HL-60 (cell line): ENCODE results near the gene CDYL2.

Experiments used
- DNase-seq, 2 experiments: peaks; one replicate each; pipeline ENCODE4 v3.0.0-alpha.2; 2010 to 2020; ENCODE audit warnings: low read depth in 1 of 2, low spot score in 1 of 2
- H3K27ac ChIP-seq: fragments of 250-450 bp; sonication (Bioruptor Pico); replicated peaks from 2 replicates; pipeline ENCODE4 v1.5.1; 2020; ENCODE audit warnings: mild to moderate bottlenecking, moderate library complexity
- H3K27me3 ChIP-seq: fragments of 250-450 bp; sonication (Bioruptor Pico); 2 replicates; pipeline ENCODE4 v1.5.1; 2021; ENCODE audit warnings: mild to moderate bottlenecking, moderate library complexity; ENCODE audit not compliant: insufficient read depth, poor library complexity, severe bottlenecking
- H3K4me3 ChIP-seq: replicated peaks from 2 replicates; pipeline ENCODE4 v1.5.1; 2011; ENCODE audit warnings: mild to moderate bottlenecking, control low read depth, low read length; ENCODE audit not compliant: insufficient read depth
- GABPA ChIP-seq: IDR thresholded peaks from 2 replicates; pipeline ENCODE4 v1.6.1; 2012; ENCODE audit warnings: low read depth
- POLR2AphosphoS5 ChIP-seq: IDR thresholded peaks from 2 replicates; pipeline ENCODE4 v1.6.1; 2012; ENCODE audit warnings: low read depth
- SPI1 ChIP-seq: IDR thresholded peaks from 2 replicates; pipeline ENCODE4 v1.6.1; 2012; ENCODE audit warnings: low read depth, mild to moderate bottlenecking, borderline replicate concordance
- TF ChIP-seq, protein P1 (sequence below): IDR thresholded peaks from one replicate; pipeline ENCODE4 v1.5.1; 2011; ENCODE audit warnings: low read length, control low read depth, inconsistent platforms; ENCODE audit not compliant: insufficient read depth
- TF ChIP-seq, protein P2 (sequence below): IDR thresholded peaks from 2 replicates; pipeline ENCODE4 v1.6.1; 2012; ENCODE audit warnings: low read depth; ENCODE audit not compliant: insufficient replicate concordance

Gene CDYL2

DNA sequence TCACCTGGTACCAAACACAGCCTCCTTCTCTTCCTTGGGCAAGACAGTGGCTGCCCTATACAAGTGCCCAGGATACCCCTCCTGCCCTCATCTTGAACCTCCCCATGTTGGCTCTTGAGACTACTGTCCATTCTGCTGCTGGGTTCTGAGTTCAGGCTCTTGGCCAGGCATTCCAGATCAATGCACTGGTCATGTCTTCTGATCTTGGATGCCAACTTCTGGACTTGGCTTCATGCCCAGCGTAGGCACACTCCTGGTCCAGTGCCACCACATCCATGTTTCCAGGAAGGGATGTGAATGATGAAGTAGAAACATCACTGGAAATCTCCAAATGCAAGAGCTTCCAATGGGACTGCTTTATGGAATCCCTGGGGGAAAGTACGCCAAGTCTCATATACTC, 212.1 kb downstream of the CDYL2 start:
- H3K27ac ChIP-seq = no peak overlapping the region
- no peak overlapping the region for H3K4me3 ChIP-seq
- DNase-seq = no peak
- no peak for TF ChIP-seq POLR2AphosphoS5
- TF ChIP-seq, protein P1, sequence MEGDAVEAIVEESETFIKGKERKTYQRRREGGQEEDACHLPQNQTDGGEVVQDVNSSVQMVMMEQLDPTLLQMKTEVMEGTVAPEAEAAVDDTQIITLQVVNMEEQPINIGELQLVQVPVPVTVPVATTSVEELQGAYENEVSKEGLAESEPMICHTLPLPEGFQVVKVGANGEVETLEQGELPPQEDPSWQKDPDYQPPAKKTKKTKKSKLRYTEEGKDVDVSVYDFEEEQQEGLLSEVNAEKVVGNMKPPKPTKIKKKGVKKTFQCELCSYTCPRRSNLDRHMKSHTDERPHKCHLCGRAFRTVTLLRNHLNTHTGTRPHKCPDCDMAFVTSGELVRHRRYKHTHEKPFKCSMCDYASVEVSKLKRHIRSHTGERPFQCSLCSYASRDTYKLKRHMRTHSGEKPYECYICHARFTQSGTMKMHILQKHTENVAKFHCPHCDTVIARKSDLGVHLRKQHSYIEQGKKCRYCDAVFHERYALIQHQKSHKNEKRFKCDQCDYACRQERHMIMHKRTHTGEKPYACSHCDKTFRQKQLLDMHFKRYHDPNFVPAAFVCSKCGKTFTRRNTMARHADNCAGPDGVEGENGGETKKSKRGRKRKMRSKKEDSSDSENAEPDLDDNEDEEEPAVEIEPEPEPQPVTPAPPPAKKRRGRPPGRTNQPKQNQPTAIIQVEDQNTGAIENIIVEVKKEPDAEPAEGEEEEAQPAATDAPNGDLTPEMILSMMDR = no peak
- no peak for TF ChIP-seq SPI1
- TF ChIP-seq, protein P2, sequence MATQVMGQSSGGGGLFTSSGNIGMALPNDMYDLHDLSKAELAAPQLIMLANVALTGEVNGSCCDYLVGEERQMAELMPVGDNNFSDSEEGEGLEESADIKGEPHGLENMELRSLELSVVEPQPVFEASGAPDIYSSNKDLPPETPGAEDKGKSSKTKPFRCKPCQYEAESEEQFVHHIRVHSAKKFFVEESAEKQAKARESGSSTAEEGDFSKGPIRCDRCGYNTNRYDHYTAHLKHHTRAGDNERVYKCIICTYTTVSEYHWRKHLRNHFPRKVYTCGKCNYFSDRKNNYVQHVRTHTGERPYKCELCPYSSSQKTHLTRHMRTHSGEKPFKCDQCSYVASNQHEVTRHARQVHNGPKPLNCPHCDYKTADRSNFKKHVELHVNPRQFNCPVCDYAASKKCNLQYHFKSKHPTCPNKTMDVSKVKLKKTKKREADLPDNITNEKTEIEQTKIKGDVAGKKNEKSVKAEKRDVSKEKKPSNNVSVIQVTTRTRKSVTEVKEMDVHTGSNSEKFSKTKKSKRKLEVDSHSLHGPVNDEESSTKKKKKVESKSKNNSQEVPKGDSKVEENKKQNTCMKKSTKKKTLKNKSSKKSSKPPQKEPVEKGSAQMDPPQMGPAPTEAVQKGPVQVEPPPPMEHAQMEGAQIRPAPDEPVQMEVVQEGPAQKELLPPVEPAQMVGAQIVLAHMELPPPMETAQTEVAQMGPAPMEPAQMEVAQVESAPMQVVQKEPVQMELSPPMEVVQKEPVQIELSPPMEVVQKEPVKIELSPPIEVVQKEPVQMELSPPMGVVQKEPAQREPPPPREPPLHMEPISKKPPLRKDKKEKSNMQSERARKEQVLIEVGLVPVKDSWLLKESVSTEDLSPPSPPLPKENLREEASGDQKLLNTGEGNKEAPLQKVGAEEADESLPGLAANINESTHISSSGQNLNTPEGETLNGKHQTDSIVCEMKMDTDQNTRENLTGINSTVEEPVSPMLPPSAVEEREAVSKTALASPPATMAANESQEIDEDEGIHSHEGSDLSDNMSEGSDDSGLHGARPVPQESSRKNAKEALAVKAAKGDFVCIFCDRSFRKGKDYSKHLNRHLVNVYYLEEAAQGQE = no peak
- TF ChIP-seq GABPA = no peak
- no peaks in the 10 kb centered on the region for H3K27me3 ChIP-seq

DNA sequence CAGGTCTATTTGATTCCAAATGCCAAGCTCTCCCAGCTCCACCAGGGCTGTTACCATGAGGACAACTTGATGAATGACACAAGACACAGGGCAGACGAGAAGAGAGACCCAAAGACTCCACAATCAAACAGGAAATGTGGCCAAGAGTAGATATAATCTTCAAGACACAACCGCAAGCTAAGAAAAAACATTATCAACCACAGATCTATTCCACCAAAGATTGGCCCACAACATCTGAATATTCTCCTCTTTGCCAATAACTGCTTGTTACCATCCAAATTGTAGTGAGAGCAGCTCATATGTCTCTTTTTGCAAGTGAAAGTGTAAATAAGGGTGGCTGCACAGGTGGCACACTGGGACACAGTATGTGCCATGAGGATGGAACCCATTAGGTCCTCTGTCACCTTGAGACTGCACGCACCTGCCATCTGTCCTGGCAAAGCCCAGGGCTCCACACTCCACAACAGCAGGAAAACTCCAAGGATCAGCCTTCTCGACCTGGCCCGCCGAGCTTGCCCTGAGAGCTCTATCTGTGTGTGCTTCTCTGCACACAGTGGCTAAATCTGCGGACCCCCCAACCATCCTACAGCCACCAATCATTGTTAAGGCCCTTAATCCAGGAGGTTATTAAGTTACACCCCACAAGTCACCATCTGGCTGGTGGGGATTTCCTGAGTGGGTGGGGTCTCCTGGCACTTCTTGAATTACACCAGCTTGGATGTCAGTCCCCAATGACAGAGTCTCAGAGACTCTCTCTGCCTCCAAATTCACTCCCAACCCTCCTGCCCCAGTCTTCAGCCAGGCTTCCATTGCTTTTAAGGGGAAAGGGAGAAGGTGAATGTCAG, 213.1 kb downstream of the CDYL2 start:
- Histone ChIP-seq H3K27me3 (no peaks in the 10 kb centered on the region), H3K4me3 (no peak overlapping the region), H3K27ac (no peak overlapping the region)
- DNase-seq = no peak
- no peak for TF ChIP-seq POLR2AphosphoS5
- TF ChIP-seq, protein P2 = no peak
- no peak for TF ChIP-seq SPI1
- TF ChIP-seq GABPA = no peak
- TF ChIP-seq, protein P1 = no peak

DNA sequence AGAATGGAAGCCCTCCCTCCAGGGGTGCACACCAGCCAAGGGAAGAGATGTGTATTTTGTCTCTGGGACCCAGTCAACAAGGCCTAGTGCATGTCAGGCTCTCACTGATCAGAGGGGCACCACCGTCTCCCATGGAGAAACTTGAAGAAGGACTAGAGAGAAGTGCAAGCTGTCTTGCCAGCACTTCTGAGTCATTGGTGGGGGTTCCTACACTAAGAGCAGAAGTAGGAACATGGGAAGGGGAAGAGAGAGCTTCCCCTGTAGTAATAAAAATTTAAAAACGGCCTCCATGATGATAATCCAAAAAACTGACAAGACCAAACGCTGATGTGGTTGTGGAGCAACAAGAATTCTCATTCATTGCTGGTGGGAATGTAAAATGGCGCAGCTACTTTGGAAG, 217.3 kb downstream of the CDYL2 start:
- H3K27me3 ChIP-seq = no peaks in the 10 kb centered on the region
- TF ChIP-seq, protein P1 = no peak
- TF ChIP-seq GABPA = no peak
- TF ChIP-seq, protein P2 = no peak
- TF ChIP-seq POLR2AphosphoS5 = no peak
- TF ChIP-seq SPI1 = no peak
- H3K27ac ChIP-seq = no peak overlapping the region
- DNase-seq = no peak
- H3K4me3 ChIP-seq = no peak overlapping the region
